Mesenchymal stem cell (in vitro differentiated cells and primary cell): ENCODE results near the gene GAB2.

ENCODE experiments used
- DNase-seq: peaks from one replicate; pipeline ENCODE4 v3.0.0-alpha.2; 2013
- H2AFZ ChIP-seq: one replicate; pipeline ENCODE4 v1.6.1; 2013; ENCODE audit warnings: low read depth, mild to moderate bottlenecking, control low read depth, inconsistent platforms, low read length, moderate library complexity
- H2AK5ac ChIP-seq: 2 replicates; pipeline ENCODE4 v1.6.1; 2013; ENCODE audit warnings: low read length, moderate library complexity, mild to moderate bottlenecking, inconsistent platforms; ENCODE audit not compliant: severe bottlenecking
- H2BK120ac ChIP-seq: one replicate; pipeline ENCODE4 v1.6.1; 2013; ENCODE audit warnings: low read depth, mild to moderate bottlenecking, inconsistent platforms, low read length, moderate library complexity
- H2BK12ac ChIP-seq, 2 experiments: one replicate each; pipeline ENCODE4 v1.6.1; 2013; ENCODE audit warnings: inconsistent platforms in 2 of 2, low read length in 2 of 2, mild to moderate bottlenecking in 2 of 2, moderate library complexity in 2 of 2, control low read depth in 1 of 2
- H2BK15ac ChIP-seq: one replicate; pipeline ENCODE4 v1.6.1; 2013; ENCODE audit warnings: mild to moderate bottlenecking, low read depth, inconsistent platforms; ENCODE audit not compliant: poor library complexity, severe bottlenecking
- H2BK5ac ChIP-seq: 2 replicates; pipeline ENCODE4 v1.6.1; 2013; ENCODE audit warnings: low read depth, mild to moderate bottlenecking, low read length, control low read depth, inconsistent platforms; ENCODE audit not compliant: poor library complexity, severe bottlenecking
- H3K14ac ChIP-seq, 2 experiments: one replicate each; pipeline ENCODE4 v1.6.1; 2013; ENCODE audit warnings: inconsistent platforms in 2 of 2, low read length in 2 of 2, control low read depth in 1 of 2, mild to moderate bottlenecking in 1 of 2, moderate library complexity in 1 of 2
- H3K18ac ChIP-seq, 2 experiments: one replicate each; pipeline ENCODE4 v1.6.1; 2013; ENCODE audit warnings: inconsistent platforms in 2 of 2, low read length in 2 of 2, control low read depth in 1 of 2, low read depth in 1 of 2, mild to moderate bottlenecking in 1 of 2
- H3K23ac ChIP-seq, 2 experiments: one replicate each; pipeline ENCODE4 v1.6.1; 2013; ENCODE audit warnings: inconsistent platforms in 2 of 2, low read length in 2 of 2, mild to moderate bottlenecking in 2 of 2, moderate library complexity in 2 of 2, control low read depth in 1 of 2
- H3K27ac ChIP-seq: 2 replicates; pipeline ENCODE4 v1.5.1; 2013; ENCODE audit warnings: mild to moderate bottlenecking, moderate library complexity, low read length, control low read depth, inconsistent platforms; ENCODE audit not compliant: poor library complexity, severe bottlenecking
- H3K27me3 ChIP-seq, 2 experiments: 2 replicates each; pipeline versions ENCODE4 v1.6.1 to v1.7.0; 2013; ENCODE audit warnings: low read length in 2 of 2, mild to moderate bottlenecking in 2 of 2, moderate library complexity in 2 of 2, control low read depth in 1 of 2, inconsistent platforms in 1 of 2; ENCODE audit not compliant: control insufficient read depth in 1 of 2, insufficient read depth in 1 of 2
- H3K36me3 ChIP-seq, 2 experiments: 2 replicates each; pipeline versions ENCODE4 v1.6.1 to v1.7.0; 2013; ENCODE audit warnings: low read length in 2 of 2, control low read depth in 1 of 2, inconsistent platforms in 1 of 2, low read depth in 1 of 2, mild to moderate bottlenecking in 1 of 2; ENCODE audit not compliant: insufficient read depth in 2 of 2, control insufficient read depth in 1 of 2
- H3K4ac ChIP-seq, 2 experiments: one replicate each; pipeline ENCODE4 v1.6.1; 2013; ENCODE audit warnings: inconsistent platforms in 2 of 2, low read length in 2 of 2, mild to moderate bottlenecking in 2 of 2, moderate library complexity in 2 of 2, control low read depth in 1 of 2, low read depth in 1 of 2
- H3K4me1 ChIP-seq: 2 replicates; pipeline ENCODE4 v1.6.1; 2013; ENCODE audit warnings: low read depth, low read length, control low read depth; ENCODE audit not compliant: control insufficient read depth, insufficient read depth
- H3K4me2 ChIP-seq: 2 replicates; pipeline ENCODE4 v1.6.1; 2013; ENCODE audit warnings: low read length, mild to moderate bottlenecking, inconsistent platforms; ENCODE audit not compliant: poor library complexity, severe bottlenecking
- H3K4me3 ChIP-seq, 2 experiments: 2 replicates each; pipeline versions ENCODE4 v1.5.1 to v1.7.0; 2013; ENCODE audit warnings: low read length in 2 of 2, mild to moderate bottlenecking in 2 of 2, control low read depth in 1 of 2, low read depth in 1 of 2; ENCODE audit not compliant: insufficient read depth in 1 of 2
- H3K79me1 ChIP-seq: replicated peaks from 2 replicates; pipeline ENCODE4 v1.6.1; 2013; ENCODE audit warnings: mild to moderate bottlenecking, control low read depth, low read length, inconsistent platforms; ENCODE audit not compliant: poor library complexity, severe bottlenecking
- H3K9ac ChIP-seq: 2 replicates; pipeline ENCODE4 v1.7.0; 2013; ENCODE audit warnings: mild to moderate bottlenecking, low read length, moderate library complexity
- H3K9me3 ChIP-seq: 2 replicates; pipeline ENCODE4 v1.7.0; 2013; ENCODE audit warnings: mild to moderate bottlenecking, low read length; ENCODE audit not compliant: control insufficient read depth
- H4K8ac ChIP-seq: one replicate; pipeline ENCODE4 v1.6.1; 2013; ENCODE audit warnings: inconsistent platforms, mild to moderate bottlenecking, low read length, moderate library complexity
- H4K91ac ChIP-seq: one replicate; pipeline ENCODE4 v1.6.1; 2013; ENCODE audit warnings: mild to moderate bottlenecking, low read length, inconsistent platforms
- WGBS: methylation state at CpG from one replicate; pipeline ENCODE4 v1.1.7; 2013; ENCODE audit warnings: mixed read lengths; 5-methylcytosine and 5-hydroxymethylcytosine counted together

Gene GAB2

GRCh38 chr11:78289552-78290292, 127.9 kb downstream of the GAB2 start:
- H3K9ac ChIP-seq, result no peak overlapping the region
- WGBS, result 96% methylated on average over 6 of the region's 7 CpGs
- H3K4me3 ChIP-seq, result no peak overlapping the region
- H3K27me3 ChIP-seq, result no peaks in the 10 kb centered on the region
- no peak overlapping the region for H3K27ac ChIP-seq
- no peak overlapping the region for H2AK5ac ChIP-seq
- H3K14ac ChIP-seq, result no peak overlapping the region
- H3K4ac ChIP-seq, result no peak overlapping the region
- no peak overlapping the region for H2BK5ac ChIP-seq
- no peaks in the 10 kb centered on the region for H3K9me3 ChIP-seq
- H2AFZ ChIP-seq, result no peak overlapping the region
- H3K79me1 ChIP-seq, result peaks cover 30% of the 10 kb centered on the region
- H3K23ac ChIP-seq, result no peak overlapping the region
- no peak overlapping the region for H2BK12ac ChIP-seq
- no peak overlapping the region for H2BK15ac ChIP-seq
- no peak overlapping the region for H3K18ac ChIP-seq
- no peaks in the 10 kb centered on the region for H3K36me3 ChIP-seq
- H3K4me2 ChIP-seq, result no peak overlapping the region
- H2BK120ac ChIP-seq, result no peak overlapping the region
- no peak for DNase-seq
- H3K4me1 ChIP-seq, result no peaks in the 10 kb centered on the region
- no peak overlapping the region for H4K8ac ChIP-seq
- no peak overlapping the region for H4K91ac ChIP-seq

- H2AFZ ChIP-seq, result no peak overlapping the region
- no peaks in the 10 kb centered on the region for H3K4me1 ChIP-seq
- no peak overlapping the region for H3K4me3 ChIP-seq
- DNase-seq, result no peak
- no peak overlapping the region for H4K91ac ChIP-seq
- no peak overlapping the region for H2BK5ac ChIP-seq
- H3K27me3 ChIP-seq, result no peaks in the 10 kb centered on the region
- no peak overlapping the region for H2BK12ac ChIP-seq
- H3K27ac ChIP-seq, result no peak overlapping the region
- H3K79me1 ChIP-seq, result peaks cover 28% of the 10 kb centered on the region
- no peak overlapping the region for H3K4ac ChIP-seq
- no peak overlapping the region for H2BK120ac ChIP-seq
- no peak overlapping the region for H4K8ac ChIP-seq
- 96% methylated on average over 5 of the region's 5 CpGs for WGBS
- no peak overlapping the region for H3K18ac ChIP-seq
- H3K4me2 ChIP-seq, result no peak overlapping the region
- H3K9me3 ChIP-seq, result no peaks in the 10 kb centered on the region
- no peak overlapping the region for H2AK5ac ChIP-seq
- H3K14ac ChIP-seq, result no peak overlapping the region
- peaks cover 4 to 9% of the 10 kb centered on the region in 2 experiments for H3K36me3 ChIP-seq
- no peak overlapping the region for H3K9ac ChIP-seq
- H3K23ac ChIP-seq, result no peak overlapping the region
- H2BK15ac ChIP-seq, result no peak overlapping the region
Observed at GRCh38 chr11:78284260-78284659, 133.4 kb downstream of the GAB2 start.

GRCh38 chr11:78282821-78283220, 134.8 kb downstream of the GAB2 start:
- Histone ChIP-seq H4K8ac (no peak overlapping the region), H3K4me1 (no peaks in the 10 kb centered on the region), H3K14ac (no peak overlapping the region), H2BK120ac (no peak overlapping the region), H3K27ac (no peak overlapping the region), H3K79me1 (peaks cover 27% of the 10 kb centered on the region), H3K9me3 (no peaks in the 10 kb centered on the region), H4K91ac (no peak overlapping the region), H3K23ac (no peak overlapping the region), H3K36me3 (peaks cover 4 to 13% of the 10 kb centered on the region in 2 experiments), H2BK5ac (no peak overlapping the region), H3K9ac (no peak overlapping the region), H2BK15ac (no peak overlapping the region), H2AFZ (no peak overlapping the region), H3K4me3 (no peak overlapping the region), H3K27me3 (no peaks in the 10 kb centered on the region), H2BK12ac (no peak overlapping the region), H3K4me2 (no peak overlapping the region), H3K4ac (no peak overlapping the region), H2AK5ac (no peak overlapping the region), H3K18ac (no peak overlapping the region)
- WGBS, result 97% methylated on average over 1 of the region's 1 CpG
- no peak for DNase-seq

GRCh38 chr11:78281511-78281910, 136.1 kb downstream of the GAB2 start:
- no peak overlapping the region for H3K14ac ChIP-seq
- H2BK12ac ChIP-seq, result no peak overlapping the region
- no peak overlapping the region for H3K18ac ChIP-seq
- H3K4me1 ChIP-seq, result peaks cover 2% of the 10 kb centered on the region
- H3K23ac ChIP-seq, result no peak overlapping the region
- H3K4me3 ChIP-seq, result no peak overlapping the region
- H3K4me2 ChIP-seq, result no peak overlapping the region
- H3K27ac ChIP-seq, result no peak overlapping the region
- H2AFZ ChIP-seq, result no peak overlapping the region
- no peak overlapping the region for H4K91ac ChIP-seq
- no peak overlapping the region for H2BK120ac ChIP-seq
- no peak overlapping the region for H2BK15ac ChIP-seq
- no peak overlapping the region for H3K9ac ChIP-seq
- no peak overlapping the region for H2AK5ac ChIP-seq
- no peak overlapping the region for H4K8ac ChIP-seq
- peaks cover 31% of the 10 kb centered on the region for H3K79me1 ChIP-seq
- no peak for DNase-seq
- no peak overlapping the region for H3K4ac ChIP-seq
- H2BK5ac ChIP-seq, result no peak overlapping the region
- peaks cover 4 to 13% of the 10 kb centered on the region in 2 experiments for H3K36me3 ChIP-seq
- 94% methylated on average over 2 of the region's 2 CpGs for WGBS
- no peaks in the 10 kb centered on the region for H3K27me3 ChIP-seq
- H3K9me3 ChIP-seq, result no peaks in the 10 kb centered on the region
